Fibroblast of villous mesenchyme (primary cell): ENCODE results near the gene MAPRE2. TPM values are rescaled to one million over a fixed set of nuclear protein-coding genes. Genes with fewer than 3 reads are reported as not detected.
"Not testable (repeated sequence)": the region's sequence is repeated elsewhere in the genome, so short reads cannot be mapped to it uniquely, and the experiment has no call there.

Experiments
- DNase-seq: peaks from one replicate; pipeline ENCODE4 v3.0.0-alpha.2; 2010; ENCODE audit warnings: low read depth
- H3K4me3 ChIP-seq: 2 replicates; pipeline ENCODE4 v1.5.1; 2011; ENCODE audit warnings: low read depth, mild to moderate bottlenecking, low read length
- CTCF ChIP-seq: IDR thresholded peaks from 2 replicates; pipeline ENCODE4 v1.5.1; 2012; ENCODE audit warnings: low read depth, mild to moderate bottlenecking, low read length; ENCODE audit not compliant: insufficient read depth
- total RNA-seq: library from RNA; depleted of rRNA; stranded (reverse); fragments of >200 nt; gene quantifications from 2 replicates; pipeline ENCODE4 v1.2.3, GENCODE V29; 2012

MAPRE2 gene
- total RNA-seq, 1 donor: 18.6 TPM

DNA sequence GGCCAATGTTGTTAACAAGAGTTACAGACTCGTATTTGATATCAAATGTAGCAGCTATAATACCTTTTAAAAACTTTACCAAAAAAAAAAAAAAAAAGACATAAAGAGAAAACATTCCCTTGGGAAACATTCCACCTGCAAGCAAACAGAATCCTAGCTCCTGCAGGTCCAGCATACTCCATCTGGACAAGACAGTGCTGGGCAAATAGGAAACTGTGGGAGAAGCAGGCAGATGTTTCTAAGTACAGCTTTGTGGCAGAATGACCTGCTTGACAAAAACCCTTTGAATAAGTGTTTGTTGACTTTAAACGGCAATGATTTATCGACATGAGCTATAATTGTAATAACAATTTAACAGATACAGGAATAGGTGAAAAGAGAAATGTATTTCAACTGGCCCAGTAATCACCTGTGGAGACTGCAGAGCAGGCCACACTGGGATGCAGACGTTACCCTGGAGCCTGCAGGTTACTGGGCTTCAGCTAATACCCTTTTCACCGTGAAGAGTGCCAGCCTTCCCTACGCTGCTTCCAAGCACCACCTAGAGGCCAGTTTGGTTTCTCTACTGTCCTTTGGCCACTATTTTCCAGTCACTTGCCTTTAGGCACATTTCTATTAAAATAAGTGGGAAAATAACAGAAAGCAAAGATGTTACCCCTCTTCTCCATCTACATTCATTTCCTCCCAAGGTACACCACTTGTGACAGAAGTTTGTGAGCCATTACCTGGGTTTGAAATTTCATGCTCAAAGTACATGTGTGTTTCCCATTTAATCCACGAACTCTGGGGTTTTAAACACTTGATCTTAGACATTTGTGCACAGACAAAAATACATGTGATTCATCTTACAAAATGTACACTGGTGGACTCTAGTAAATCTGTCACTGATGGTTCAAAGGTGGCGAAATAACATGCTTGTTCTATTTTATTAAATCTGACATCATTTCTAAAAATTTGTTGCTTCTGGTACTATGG, 102.7 kb downstream of the MAPRE2 start:
- peak; percentile 90 for TF ChIP-seq CTCF
- peak; percentile 66 for DNase-seq
- no peak overlapping the region for H3K4me3 ChIP-seq

DNA sequence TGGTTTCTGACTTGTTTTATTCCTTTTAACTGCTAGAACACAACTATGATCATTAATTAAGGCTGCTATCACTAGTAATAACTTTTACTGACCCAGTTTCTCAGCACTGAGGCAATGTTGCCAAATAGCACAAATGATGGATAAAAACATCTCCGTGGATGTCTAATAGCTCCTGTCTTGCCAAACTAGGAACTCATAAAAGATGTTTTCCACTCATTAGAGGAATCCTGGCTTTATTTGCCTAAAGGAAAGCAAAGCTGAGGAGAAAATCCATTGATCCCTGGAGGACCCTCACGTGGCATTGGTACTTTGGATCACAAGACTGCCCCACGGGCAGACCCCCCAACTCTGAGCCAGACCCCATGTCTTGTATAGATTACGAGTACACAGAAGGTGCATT, 103.5 kb downstream of the MAPRE2 start:
- TF ChIP-seq CTCF: no peak
- DNase-seq: no peak

GRCh38 chr18:35150195-35150594, 109.0 kb downstream of the MAPRE2 start:
- not testable (repeated sequence) for DNase-seq, H3K4me3 ChIP-seq

More for the DNA sequence above, 103.5 kb downstream of the MAPRE2 start:
- H3K4me3 ChIP-seq: no peak overlapping the region

- no peak overlapping the region for H3K4me3 ChIP-seq
- no peak for TF ChIP-seq CTCF
- no peak for DNase-seq
These were observed 112.5 kb downstream of the MAPRE2 start for GRCh38 chr18:35153609-35154272.

DNA sequence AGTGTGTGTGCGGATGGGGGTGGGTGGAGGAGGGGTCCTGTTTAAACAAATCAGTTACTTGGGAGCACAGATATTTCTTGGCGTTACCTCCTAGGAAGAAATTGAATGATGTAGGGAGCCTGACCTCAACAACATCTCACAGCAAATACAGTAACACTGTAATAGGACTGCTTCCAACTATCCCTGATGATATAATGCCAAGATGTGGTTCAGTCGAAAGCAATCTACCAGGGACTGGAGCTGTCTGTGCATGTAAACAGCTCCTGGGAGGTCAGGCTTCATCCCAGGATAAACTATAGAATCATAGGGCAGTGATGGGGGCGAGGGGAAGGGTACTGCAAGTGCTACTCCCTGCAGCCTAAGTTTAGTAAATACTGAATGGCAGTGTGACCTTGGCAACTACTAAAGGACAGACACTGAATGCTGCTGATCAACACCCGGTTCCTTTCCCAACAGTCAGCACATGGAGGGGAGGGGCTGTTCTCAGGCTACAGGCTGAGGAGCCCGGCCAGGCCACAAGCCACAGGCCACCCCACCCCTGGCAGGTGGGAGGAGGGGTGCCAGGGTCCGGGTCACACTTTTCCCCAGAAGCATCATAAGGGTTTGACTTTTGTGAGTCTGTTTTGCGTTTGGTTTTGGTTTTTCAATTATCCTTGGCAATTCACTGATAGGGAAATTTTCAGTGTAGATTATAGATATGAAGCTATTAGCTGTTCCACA, 114.3 kb downstream of the MAPRE2 start:
- TF ChIP-seq CTCF: no peak
- no peak overlapping the region for H3K4me3 ChIP-seq
- no peak for DNase-seq

DNA sequence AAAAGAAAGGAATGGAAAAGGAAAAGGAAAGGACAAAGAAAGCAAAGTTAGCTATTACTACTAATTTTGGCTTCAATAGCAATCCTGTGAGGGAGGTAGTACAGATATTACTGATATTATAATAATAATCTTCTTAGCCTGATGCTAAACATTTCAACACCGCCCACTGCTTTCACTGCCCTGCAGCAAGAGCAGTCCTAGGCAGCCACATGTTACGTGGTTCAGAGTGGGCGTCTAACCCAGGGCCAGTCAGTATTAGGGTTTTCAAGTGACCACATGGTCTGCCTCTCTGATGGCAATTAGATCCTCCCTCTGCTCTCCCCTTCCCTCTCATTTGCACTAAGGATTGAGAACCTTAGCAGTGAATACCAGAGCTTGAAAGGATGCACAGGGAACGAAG, 116.0 kb downstream of the MAPRE2 start:
- no peak overlapping the region for H3K4me3 ChIP-seq

More for the DNA sequence above, 116.0 kb downstream of the MAPRE2 start:
- TF ChIP-seq CTCF: no peak
- DNase-seq: no peak
